Measurements from ENCODE around the gene GARIN1A. TPM values are rescaled to one million over a fixed set of nuclear protein-coding genes. Genes with fewer than 3 reads are reported as not detected.
"Not testable (repeated sequence)": the region's sequence is repeated elsewhere in the genome, so short reads cannot be mapped to it uniquely, and the experiment has no call there.

The GARIN1A gene
- total and polyA plus RNA-seq, 2 donors (not counting 1 experiment from before 2014, with no cell fraction given), result 0.70 to 2.2 TPM

DNA sequence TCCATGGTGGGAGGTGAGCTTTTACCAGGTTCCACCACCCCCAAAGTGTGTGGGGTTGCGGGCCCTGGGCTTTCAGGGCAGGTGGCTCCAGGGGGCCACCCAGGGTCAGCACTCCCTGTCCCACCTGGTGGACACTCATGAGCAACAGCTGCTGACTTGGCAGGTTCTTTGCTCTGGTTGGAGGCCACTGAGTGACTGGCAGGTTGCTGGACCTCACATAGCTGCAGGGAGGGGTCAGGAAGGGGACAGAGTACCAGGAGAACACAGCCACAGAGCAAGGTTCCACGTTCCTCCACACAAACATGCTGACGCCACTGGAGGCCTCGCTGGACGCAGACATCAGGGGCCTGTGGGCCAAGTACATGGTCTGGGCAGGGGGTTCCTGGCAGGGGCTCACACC is 13.7 kb upstream of the GARIN1A start:
- H3K27me3 Mint-ChIP-seq; H3K27me3 ChIP-seq (replicated peaks in 1 of 4; ENCODE audit: control extremely low read depth in 1 of 4, control insufficient read depth in 3 of 4, insufficient read depth in 4 of 4, low read length in 3 of 4); H3K27ac Mint-ChIP-seq; H3K9ac ChIP-seq (ENCODE audit: low read length); CTCF ChIA-PET; H3K36me3 ChIP-seq (replicated peaks in 1 of 2; ENCODE audit: control extremely low read depth in 1 of 2, control insufficient read depth in 1 of 2, extremely low read depth in 1 of 2, insufficient read depth in 2 of 2, low read length in 1 of 2); intact Hi-C loops (cut with micrococcal nuclease); H4K20me1 ChIP-seq (ENCODE audit: control insufficient read depth, insufficient read depth, low read length, poor library complexity, severe bottlenecking); H3K4me2 ChIP-seq (replicated peaks; ENCODE audit: low read depth, low read length, poor library complexity, severe bottlenecking); POLR2A ChIA-PET; H3K4me3 ChIP-seq (ENCODE audit: control extremely low read depth in 1 of 5, extremely low read depth in 1 of 5, insufficient read depth in 1 of 5, low read depth in 2 of 5, low read length in 4 of 5); H3K4me1 ChIP-seq (ENCODE audit: control insufficient read depth in 2 of 2, insufficient read depth in 2 of 2, low read length in 2 of 2); H3K27ac ChIP-seq (ENCODE audit: low read length in 2 of 2); H3K4me1 Mint-ChIP-seq; H3K79me2 ChIP-seq (ENCODE audit: control insufficient read depth, insufficient read depth, low read length); H2AFZ ChIP-seq (ENCODE audit: insufficient read depth, low read depth, low read length, poor library complexity, severe bottlenecking); ATAC-seq (ENCODE audit: low read depth); DNase-seq; H3K4me3 Mint-ChIP-seq: not testable (repeated sequence)
- WGBS (ENCODE audit: insufficient coverage), result no CpG with 5 or more reads among the region's 5 CpGs
- peaks cover 15% of the 10 kb centered on the region for H3K9me3 Mint-ChIP-seq (ENCODE audit: insufficient read depth)
- H3K9me3 ChIP-seq (ENCODE audit: control extremely low read depth in 1 of 3, control insufficient read depth in 2 of 3, insufficient read depth in 1 of 3, low read length in 2 of 3), result peaks cover 0 to 14% (median 4%) of the 10 kb centered on the region in 3 donors

DNA sequence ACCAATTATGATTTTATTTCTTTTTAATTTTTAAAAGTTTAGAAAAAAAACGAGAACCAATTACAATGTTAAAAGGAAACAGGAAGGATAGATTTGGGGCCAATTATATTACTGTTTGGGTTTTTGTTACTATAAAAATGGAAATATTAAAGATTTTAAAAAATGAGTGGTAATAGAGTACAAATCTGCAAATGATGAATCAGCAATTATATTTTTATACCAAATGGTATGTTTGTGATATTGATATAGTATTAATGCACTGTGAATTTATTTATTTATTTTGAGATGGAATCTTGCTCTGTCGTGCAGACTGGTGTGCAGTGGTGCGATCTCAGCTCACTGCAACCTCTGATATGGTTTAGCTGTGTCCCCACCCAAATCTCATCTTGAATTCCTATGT is 11.5 kb upstream of the GARIN1A start:
- Mint-ChIP-seq H3K4me1 (no peaks in the 10 kb centered on the region), H3K27me3 (no peaks in the 10 kb centered on the region), H3K27ac (no peak overlapping the region), H3K9me3 (ENCODE audit: insufficient read depth) (peaks cover 15% of the 10 kb centered on the region), H3K4me3 (no peak overlapping the region)
- no peaks in the 10 kb centered on the region for H3K27me3 ChIP-seq (replicated peaks in 1 of 4; ENCODE audit: control extremely low read depth in 1 of 4, control insufficient read depth in 3 of 4, insufficient read depth in 4 of 4, low read length in 3 of 4)
- H3K27ac ChIP-seq (ENCODE audit: low read length in 2 of 2), result no peak overlapping the region
- peaks cover 0 to 14% (median 4%) of the 10 kb centered on the region in 3 donors for H3K9me3 ChIP-seq (ENCODE audit: control extremely low read depth in 1 of 3, control insufficient read depth in 2 of 3, insufficient read depth in 1 of 3, low read length in 2 of 3)
- H3K4me2 ChIP-seq (replicated peaks; ENCODE audit: low read depth, low read length, poor library complexity, severe bottlenecking), result no peak overlapping the region
- no CpG with 5 or more reads among the region's 3 CpGs for WGBS (ENCODE audit: insufficient coverage)
- intact Hi-C loops (cut with micrococcal nuclease), result no loop called here
- no peak overlapping the region for H3K4me3 ChIP-seq (ENCODE audit: control extremely low read depth in 1 of 5, extremely low read depth in 1 of 5, insufficient read depth in 1 of 5, low read depth in 2 of 5, low read length in 4 of 5)
- DNase-seq (no peak), ATAC-seq (ENCODE audit: low read depth) (no peak)
- H3K36me3 ChIP-seq (replicated peaks in 1 of 2; ENCODE audit: control extremely low read depth in 1 of 2, control insufficient read depth in 1 of 2, extremely low read depth in 1 of 2, insufficient read depth in 2 of 2, low read length in 1 of 2), result no peaks in the 10 kb centered on the region
- CTCF ChIA-PET, result no interaction called here
- H4K20me1 ChIP-seq (ENCODE audit: control insufficient read depth, insufficient read depth, low read length, poor library complexity, severe bottlenecking), result no peaks in the 10 kb centered on the region
- H3K4me1 ChIP-seq (ENCODE audit: control insufficient read depth in 2 of 2, insufficient read depth in 2 of 2, low read length in 2 of 2), result no peaks in the 10 kb centered on the region
- H3K79me2 ChIP-seq (ENCODE audit: control insufficient read depth, insufficient read depth, low read length), result no peaks in the 10 kb centered on the region
- no peak overlapping the region for H2AFZ ChIP-seq (ENCODE audit: insufficient read depth, low read depth, low read length, poor library complexity, severe bottlenecking)
- H3K9ac ChIP-seq (ENCODE audit: low read length), result no peak overlapping the region
- TF ChIP-seq, protein P1, sequence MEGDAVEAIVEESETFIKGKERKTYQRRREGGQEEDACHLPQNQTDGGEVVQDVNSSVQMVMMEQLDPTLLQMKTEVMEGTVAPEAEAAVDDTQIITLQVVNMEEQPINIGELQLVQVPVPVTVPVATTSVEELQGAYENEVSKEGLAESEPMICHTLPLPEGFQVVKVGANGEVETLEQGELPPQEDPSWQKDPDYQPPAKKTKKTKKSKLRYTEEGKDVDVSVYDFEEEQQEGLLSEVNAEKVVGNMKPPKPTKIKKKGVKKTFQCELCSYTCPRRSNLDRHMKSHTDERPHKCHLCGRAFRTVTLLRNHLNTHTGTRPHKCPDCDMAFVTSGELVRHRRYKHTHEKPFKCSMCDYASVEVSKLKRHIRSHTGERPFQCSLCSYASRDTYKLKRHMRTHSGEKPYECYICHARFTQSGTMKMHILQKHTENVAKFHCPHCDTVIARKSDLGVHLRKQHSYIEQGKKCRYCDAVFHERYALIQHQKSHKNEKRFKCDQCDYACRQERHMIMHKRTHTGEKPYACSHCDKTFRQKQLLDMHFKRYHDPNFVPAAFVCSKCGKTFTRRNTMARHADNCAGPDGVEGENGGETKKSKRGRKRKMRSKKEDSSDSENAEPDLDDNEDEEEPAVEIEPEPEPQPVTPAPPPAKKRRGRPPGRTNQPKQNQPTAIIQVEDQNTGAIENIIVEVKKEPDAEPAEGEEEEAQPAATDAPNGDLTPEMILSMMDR (IDR thresholded peaks at IDR 0.05), result no peak
- no peak for TF ChIP-seq EZH2 (IDR thresholded peaks at IDR 0.05; ENCODE audit: borderline replicate concordance, insufficient read depth, low read depth, low read length, poor library complexity, severe bottlenecking)
- POLR2A ChIA-PET, result no interaction called here
